ENCODE data around the gene FAM110C. TPM values are rescaled to one million over a fixed set of nuclear protein-coding genes. Genes with fewer than 3 reads are reported as not detected.

FAM110C gene
- polyA plus RNA-seq, 1 donor (not counting 4 experiments of a cell fraction or from before 2014, with no cell fraction given), result 38.0 TPM

GRCh38 chr2:11248-11941 is 34.9 kb downstream of the FAM110C start:
- dilution Hi-C loops (cut with MboI; ENCODE audit: extremely low pct_ligation_motif_present, low sequenced_read_pairs), result no loop called here
- FAIRE-seq, result no peak
- H3K4me2 ChIP-seq (ENCODE audit: control insufficient read depth, extremely low read depth, insufficient read depth, low read depth, low read length), result no peak overlapping the region

GRCh38 chr2:10222-10875 is 36.0 kb downstream of the FAM110C start:
- Histone ChIP-seq H3K9me1 (ENCODE audit: control insufficient read depth, extremely low read depth, insufficient read depth, low read length) (no peaks in the 10 kb centered on the region), H3K27me3 (ENCODE audit: control insufficient read depth, extremely low read depth, insufficient read depth, low read length) (no peaks in the 10 kb centered on the region), H3K9ac (ENCODE audit: control insufficient read depth, extremely low read depth, insufficient read depth, low read length) (no peak overlapping the region), H4K20me1 (ENCODE audit: control insufficient read depth, extremely low read depth, insufficient read depth, low read length) (no peaks in the 10 kb centered on the region), H2AFZ (ENCODE audit: control insufficient read depth, low read length) (no peak overlapping the region), H3K4me1 (ENCODE audit: control insufficient read depth, extremely low read depth, insufficient read depth, low read length) (no peaks in the 10 kb centered on the region), H3K36me3 (ENCODE audit: control insufficient read depth in 2 of 2, extremely low read depth in 1 of 2, insufficient read depth in 2 of 2, low read length in 2 of 2) (no peaks in the 10 kb centered on the region), H3K4me2 (ENCODE audit: control insufficient read depth, extremely low read depth, insufficient read depth, low read depth, low read length) (no peak overlapping the region), H3K9me3 (ENCODE audit: control insufficient read depth, low read depth, low read length) (no peaks in the 10 kb centered on the region), H3K79me2 (ENCODE audit: control insufficient read depth, insufficient read depth, low read length) (no peaks in the 10 kb centered on the region), H3K27ac (ENCODE audit: control insufficient read depth, insufficient read depth, low read length) (no peak overlapping the region), H3K4me3 (ENCODE audit: control insufficient read depth in 2 of 3, extremely low read depth in 1 of 3, insufficient read depth in 2 of 3, low read depth in 1 of 3, low read length in 3 of 3) (no peak overlapping the region)
- TF ChIP-seq EZH2 (IDR thresholded peaks at IDR 0.05; ENCODE audit: low read length), result no peak
- TF ChIP-seq CTCF (optimal IDR thresholded peaks at IDR 0.05 in 1 of 3, IDR thresholded peaks at IDR 0.05 in 1 of 3, conservative IDR thresholded peaks at IDR 0.05 in 1 of 3; ENCODE audit: extremely low read depth in 1 of 3, insufficient read depth in 2 of 3, low read length in 3 of 3), result no peak
- dilution Hi-C loops (cut with MboI; ENCODE audit: extremely low pct_ligation_motif_present, low sequenced_read_pairs), result no loop called here
- FAIRE-seq (no peak), DNase-seq (ENCODE audit: low read depth, low spot score) (no peak)

More at GRCh38 chr2:11248-11941, 34.9 kb downstream of the FAM110C start:
- Histone ChIP-seq H3K9ac (ENCODE audit: control insufficient read depth, extremely low read depth, insufficient read depth, low read length) (no peak overlapping the region), H3K79me2 (ENCODE audit: control insufficient read depth, insufficient read depth, low read length) (no peaks in the 10 kb centered on the region), H3K9me1 (ENCODE audit: control insufficient read depth, extremely low read depth, insufficient read depth, low read length) (no peaks in the 10 kb centered on the region), H3K4me3 (ENCODE audit: control insufficient read depth in 2 of 3, extremely low read depth in 1 of 3, insufficient read depth in 2 of 3, low read depth in 1 of 3, low read length in 3 of 3) (no peak overlapping the region), H2AFZ (ENCODE audit: control insufficient read depth, low read length) (no peak overlapping the region), H3K27ac (ENCODE audit: control insufficient read depth, insufficient read depth, low read length) (no peak overlapping the region), H3K36me3 (ENCODE audit: control insufficient read depth in 2 of 2, extremely low read depth in 1 of 2, insufficient read depth in 2 of 2, low read length in 2 of 2) (no peaks in the 10 kb centered on the region), H3K9me3 (ENCODE audit: control insufficient read depth, low read depth, low read length) (no peaks in the 10 kb centered on the region), H4K20me1 (ENCODE audit: control insufficient read depth, extremely low read depth, insufficient read depth, low read length) (no peaks in the 10 kb centered on the region), H3K27me3 (ENCODE audit: control insufficient read depth, extremely low read depth, insufficient read depth, low read length) (no peaks in the 10 kb centered on the region), H3K4me1 (ENCODE audit: control insufficient read depth, extremely low read depth, insufficient read depth, low read length) (no peaks in the 10 kb centered on the region)
- peak; percentile 74 to 99 (median 92) for TF ChIP-seq CTCF (optimal IDR thresholded peaks at IDR 0.05 in 1 of 3, IDR thresholded peaks at IDR 0.05 in 1 of 3, conservative IDR thresholded peaks at IDR 0.05 in 1 of 3; ENCODE audit: extremely low read depth in 1 of 3, insufficient read depth in 2 of 3, low read length in 3 of 3)
- no peak for TF ChIP-seq EZH2 (IDR thresholded peaks at IDR 0.05; ENCODE audit: low read length)
- no peak for DNase-seq (ENCODE audit: low read depth, low spot score)

Other genes starting within 250 kb of the FAM110C start
- gene SH3YL1, start 217.5 kb upstream of the FAM110C start, polyA plus RNA-seq, result 24.9 to 41.8 TPM (median 37.2 TPM) in 3 replicates
- 100.0 to 123 TPM (median 104 TPM) in 3 replicates for gene ACP1, start 218.4 kb upstream of the FAM110C start, polyA plus RNA-seq
- not detected in 3 replicates for gene ALKAL2, start 241.6 kb upstream of the FAM110C start, polyA plus RNA-seq

All from keratinocyte (primary cell).